ENCODE data around the gene ZNF410. TPM values are rescaled to one million over a fixed set of nuclear protein-coding genes. Genes with fewer than 3 reads are reported as not detected.

The ZNF410 gene
- total and polyA plus RNA-seq, 2 of the 8 experiments (the other 6 are each of a cell fraction or from before 2014, with no cell fraction given) = 11.2 to 18.9 TPM

DNA sequence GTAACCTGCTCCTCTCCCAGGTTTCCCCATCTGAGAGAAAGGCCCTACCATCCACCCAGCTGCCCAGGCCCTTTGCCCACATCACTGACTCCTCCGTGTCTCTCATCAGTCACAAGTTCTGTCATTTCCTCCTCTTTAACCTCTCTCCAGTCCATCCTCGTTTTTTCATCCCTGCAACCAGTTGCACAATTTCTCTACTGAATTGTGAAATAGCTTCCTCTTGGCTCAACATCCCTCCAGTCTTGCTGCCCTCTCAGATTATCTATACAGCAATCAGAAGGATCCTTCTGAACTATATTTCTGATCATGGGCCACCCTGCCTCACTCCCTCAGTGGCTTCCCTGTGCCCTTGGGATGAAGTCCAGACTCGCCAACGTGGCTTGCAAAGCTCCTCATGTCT lies 56.4 kb downstream of the ZNF410 start:
- H3K23ac ChIP-seq (ENCODE audit: insufficient read length) = no peak overlapping the region
- H4K5ac ChIP-seq (ENCODE audit: insufficient read length, low read depth, low read length) = no peak overlapping the region
- no peaks in the 10 kb centered on the region for H3K79me1 ChIP-seq (ENCODE audit: low read depth, low read length)
- H2BK20ac ChIP-seq (ENCODE audit: low read length) = no peak overlapping the region
- no peaks in the 10 kb centered on the region for H4K20me1 ChIP-seq (replicated peaks in 1 of 2; ENCODE audit: control insufficient read depth in 1 of 2, insufficient read depth in 2 of 2, low read length in 2 of 2)
- H3K9me3 ChIP-seq (ENCODE audit: insufficient read depth in 2 of 2, low read depth in 1 of 2, low read length in 1 of 2) = no peaks in the 10 kb centered on the region
- POLR2A ChIA-PET (ENCODE audit: partially characterized antibody) = no interaction called here
- no peaks in the 10 kb centered on the region for H3K23me2 ChIP-seq (ENCODE audit: low read depth, low read length)
- H3K36me3 ChIP-seq (ENCODE audit: control insufficient read depth in 2 of 4, insufficient read depth in 4 of 4, low read length in 3 of 4) = no peaks in the 10 kb centered on the region
- no peak overlapping the region for H2BK120ac ChIP-seq (replicated peaks; ENCODE audit: low read depth, low read length)
- H3K4me1 ChIP-seq (replicated peaks in 1 of 4; ENCODE audit: control insufficient read depth in 3 of 4, insufficient read depth in 4 of 4, low read length in 3 of 4) = no peaks in the 10 kb centered on the region
- no peak overlapping the region for H3K4ac ChIP-seq (replicated peaks; ENCODE audit: insufficient read length, low read depth, low read length)
- H2BK12ac ChIP-seq (ENCODE audit: low read depth, low read length) = no peak overlapping the region
- H3K18ac ChIP-seq (ENCODE audit: extremely low read depth, low read length) = no peak overlapping the region
- H3K27ac ChIP-seq (ENCODE audit: low read depth, low read length) = no peak overlapping the region
- H3K79me2 ChIP-seq (ENCODE audit: control insufficient read depth in 1 of 2, insufficient read depth in 2 of 2, low read length in 2 of 2) = no peaks in the 10 kb centered on the region
- no peaks in the 10 kb centered on the region for H3K27me3 ChIP-seq (replicated peaks in 1 of 4; ENCODE audit: control insufficient read depth in 3 of 4, extremely low read depth in 1 of 4, insufficient read depth in 3 of 4, low read length in 3 of 4)
- no peak overlapping the region for H2BK15ac ChIP-seq (ENCODE audit: low read length)
- H3K9ac ChIP-seq (replicated peaks in 1 of 4; ENCODE audit: extremely low read depth in 1 of 4, low read depth in 3 of 4, low read length in 3 of 4) = no peak overlapping the region
- no peak overlapping the region for H3K56ac ChIP-seq (replicated peaks; ENCODE audit: insufficient read length, low read depth, low read length)
- FAIRE-seq (no peak), DNase-seq (ENCODE audit: low read depth in 1 of 2, low spot score in 2 of 2) (no peak)
- no peak overlapping the region for H2AK5ac ChIP-seq (ENCODE audit: low read depth, low read length)
- no peak overlapping the region for H3K14ac ChIP-seq (ENCODE audit: insufficient read length)
- TF ChIP-seq CEBPB (IDR thresholded peaks at IDR 0.05; ENCODE audit: low read depth, low read length) (peak; percentile 49; the same call in 1 of the 2 replicates), RAD21 (IDR thresholded peaks at IDR 0.05 in 1 of 2, conservative IDR thresholded peaks at IDR 0.05 in 1 of 2; ENCODE audit: low read depth in 2 of 2, low read length in 2 of 2) (no peak), CTCF (IDR thresholded peaks at IDR 0.05; ENCODE audit: control extremely low read depth in 1 of 3, insufficient read depth in 1 of 3, low read depth in 1 of 3, low read length in 3 of 3) (no peak)
- H3K4me3 ChIP-seq (ENCODE audit: extremely low read depth in 1 of 4, insufficient read depth in 2 of 4, low read depth in 3 of 4, low read length in 4 of 4) = no peak overlapping the region
- CTCF ChIA-PET (ENCODE audit: partially characterized antibody) = interaction anchor here (1.0 kb wide), 1 partner anchor 125 kb away, joined by 3 read pairs; no protein-coding TSS in a partner anchor
- H2BK5ac ChIP-seq (ENCODE audit: low read depth, low read length) = no peak overlapping the region
- 77% methylated on average over 4 of the region's 4 CpGs; no CpG with 5 or more reads in 1 of the 2 experiments for WGBS, 2 experiments (ENCODE audit: extremely low coverage in 1 of 2, insufficient coverage in 1 of 2, insufficient read length in 1 of 2, insufficient replicate concordance in 2 of 2, low coverage in 1 of 2, low lambda C conversion rate in 2 of 2, missing lambda C conversion rate in 1 of 2)
- H4K8ac ChIP-seq (ENCODE audit: extremely low read depth, insufficient read depth, low read length) = no peak overlapping the region; the same call in 1 of the 2 replicates
- no peak overlapping the region for H2AFZ ChIP-seq (ENCODE audit: low read length)
- H3K4me2 ChIP-seq (ENCODE audit: insufficient read depth in 1 of 2, low read depth in 2 of 2, low read length in 2 of 2) = no peak overlapping the region
- H4K91ac ChIP-seq (replicated peaks; ENCODE audit: insufficient read length, low read length) = no peak overlapping the region

Data from H1 (cell line).